HG02885 (cell line): ENCODE data around the gene RILPL1.
A peak's percentile ranks its signal among the peaks of the same experiment; 100 is the strongest.
"Not testable (repeated sequence)": the region's sequence is repeated elsewhere in the genome, so short reads cannot be mapped to it uniquely, and the experiment has no call there.

Source experiments
- ATAC-seq: cut with Tn5 transposase; IDR thresholded peaks from one replicate; pipeline ENCODE4 v1.9.1; 2021; ENCODE audit warnings: mild to moderate bottlenecking; ENCODE audit not compliant: unreplicated experiment, poor library complexity

The RILPL1 gene

DNA sequence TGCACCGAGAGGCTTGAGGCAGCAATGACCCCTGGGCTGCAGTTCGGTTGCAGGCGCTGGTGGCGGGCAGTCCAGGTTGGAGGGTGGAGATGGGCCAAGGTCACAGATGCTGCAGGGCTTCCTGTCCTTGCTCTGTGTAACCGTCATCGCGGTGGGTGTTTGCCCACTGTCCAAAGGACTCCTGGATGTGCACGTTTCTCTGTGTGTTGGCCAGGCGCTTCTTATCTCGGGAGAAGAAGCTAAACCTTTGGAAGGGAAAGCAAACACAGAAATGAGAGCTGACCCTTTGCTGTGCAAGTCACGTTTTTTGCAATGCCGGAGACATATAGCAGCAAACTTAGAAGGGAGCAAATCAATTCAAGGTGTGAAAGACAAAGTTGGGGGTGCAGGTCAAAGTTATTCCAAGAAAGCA is 61.1 kb downstream of the RILPL1 start:
- no peak for ATAC-seq

DNA sequence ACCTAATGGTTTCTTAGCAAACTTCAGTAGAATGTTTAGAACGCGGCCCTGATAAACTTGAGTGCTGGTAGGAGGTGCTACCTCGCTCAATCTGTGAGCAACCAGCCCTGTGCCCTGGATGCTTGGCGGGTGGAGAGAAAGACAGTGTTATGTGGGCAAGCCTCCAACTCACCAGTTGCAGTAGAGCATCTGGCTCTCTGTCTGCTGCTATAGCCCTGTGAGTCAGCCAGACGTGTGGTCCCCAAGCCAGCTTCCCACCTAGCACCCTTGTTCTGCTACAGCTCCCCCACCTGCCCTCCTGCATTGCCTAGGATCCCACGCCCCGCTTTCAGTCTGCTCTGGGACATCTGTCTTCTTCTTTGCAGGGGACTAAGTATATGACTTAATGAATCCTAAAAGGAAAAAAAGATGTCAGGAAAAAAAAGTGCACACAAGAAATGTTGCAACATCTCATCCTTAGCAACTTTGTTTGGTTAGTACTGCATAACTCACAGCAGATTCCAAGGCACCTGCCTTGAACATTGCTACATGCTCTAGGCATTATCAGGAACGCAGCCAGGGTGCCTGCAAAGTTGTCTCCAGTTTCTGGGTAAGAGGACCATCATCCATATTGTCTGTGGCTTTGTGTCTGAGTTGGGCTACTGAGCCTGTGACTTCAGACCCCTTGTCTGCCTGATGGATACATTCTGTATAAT is 62.0 kb downstream of the RILPL1 start:
- no peak for ATAC-seq

DNA sequence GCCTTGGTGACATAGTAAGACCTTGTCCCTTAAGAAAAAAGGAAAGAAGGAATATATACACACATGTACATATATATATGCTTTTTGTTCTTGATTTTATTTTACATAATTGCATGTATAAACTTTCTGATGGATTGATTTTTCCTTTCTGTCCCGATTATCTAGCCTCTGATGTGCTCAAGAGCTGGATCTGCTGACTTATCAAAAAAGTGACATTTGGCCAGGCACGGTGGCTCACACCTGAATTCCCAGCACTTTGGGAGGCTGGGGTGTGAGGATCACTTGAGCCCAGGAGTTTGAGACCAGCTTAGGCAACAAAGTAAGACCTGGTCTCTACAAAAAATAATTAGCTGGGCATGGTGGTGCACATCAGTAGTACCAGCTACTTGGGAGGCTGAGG is 63.5 kb downstream of the RILPL1 start:
- no peak for ATAC-seq

DNA sequence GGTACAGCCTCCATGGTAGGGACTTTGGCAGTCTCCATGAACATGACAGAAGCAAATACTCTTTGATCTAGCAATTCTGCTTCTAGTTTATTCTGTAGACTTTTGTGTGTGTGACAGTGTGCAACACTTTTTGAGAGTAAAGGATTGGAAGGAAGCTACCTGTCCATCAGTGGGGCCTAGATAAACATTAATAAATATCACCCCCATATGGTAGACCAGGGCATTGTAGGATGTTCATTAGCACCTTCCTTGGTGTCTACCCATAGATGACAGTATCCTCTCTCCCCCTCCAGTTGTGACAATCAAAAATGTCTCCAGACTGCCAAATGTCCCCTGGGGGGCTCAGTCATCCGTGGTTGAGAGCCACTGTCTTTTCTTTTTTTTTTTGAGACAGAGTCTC is 64.7 kb downstream of the RILPL1 start:
- peak; percentile 59 for ATAC-seq

DNA sequence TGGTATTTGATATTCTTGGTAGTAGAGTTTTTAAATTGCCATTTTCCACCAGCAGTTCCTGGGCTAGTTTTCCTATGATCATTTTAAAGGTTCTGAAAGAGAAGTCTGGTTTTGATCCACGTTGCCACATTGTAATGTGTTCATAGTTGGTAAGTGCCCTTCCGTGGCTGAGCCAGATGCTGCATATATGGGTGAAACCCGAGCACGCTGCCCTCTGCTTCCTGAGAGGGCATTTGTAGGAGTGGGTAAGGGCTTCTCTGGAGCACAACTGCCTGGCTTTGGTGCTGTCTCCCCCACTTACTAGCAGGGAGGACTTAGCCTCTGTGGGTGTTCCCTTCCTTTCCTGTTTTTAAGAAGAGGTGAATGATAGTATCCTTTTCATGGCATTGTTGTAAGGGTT is 68.4 kb downstream of the RILPL1 start:
- no peak for ATAC-seq

DNA sequence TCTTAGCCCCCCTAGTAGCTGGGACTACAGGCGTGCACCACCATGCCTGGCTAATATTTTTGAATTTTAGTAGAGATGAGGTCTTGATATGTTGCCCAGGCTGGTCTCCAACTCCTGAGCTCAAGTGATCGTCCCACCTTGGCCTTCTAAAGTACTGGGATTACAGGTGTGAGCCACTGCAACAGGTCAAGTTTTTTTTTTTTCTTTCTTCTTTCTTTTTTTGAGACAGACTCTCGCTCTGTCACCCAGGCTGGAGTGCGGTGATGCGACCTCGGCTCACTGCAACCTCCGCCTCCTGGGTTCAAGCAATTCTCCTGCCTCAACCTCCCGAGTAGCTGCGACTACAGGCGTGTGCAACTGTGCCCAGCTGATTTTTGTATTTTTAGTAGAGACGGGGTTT is 70.3 kb downstream of the RILPL1 start:
- not testable (repeated sequence) for ATAC-seq

DNA sequence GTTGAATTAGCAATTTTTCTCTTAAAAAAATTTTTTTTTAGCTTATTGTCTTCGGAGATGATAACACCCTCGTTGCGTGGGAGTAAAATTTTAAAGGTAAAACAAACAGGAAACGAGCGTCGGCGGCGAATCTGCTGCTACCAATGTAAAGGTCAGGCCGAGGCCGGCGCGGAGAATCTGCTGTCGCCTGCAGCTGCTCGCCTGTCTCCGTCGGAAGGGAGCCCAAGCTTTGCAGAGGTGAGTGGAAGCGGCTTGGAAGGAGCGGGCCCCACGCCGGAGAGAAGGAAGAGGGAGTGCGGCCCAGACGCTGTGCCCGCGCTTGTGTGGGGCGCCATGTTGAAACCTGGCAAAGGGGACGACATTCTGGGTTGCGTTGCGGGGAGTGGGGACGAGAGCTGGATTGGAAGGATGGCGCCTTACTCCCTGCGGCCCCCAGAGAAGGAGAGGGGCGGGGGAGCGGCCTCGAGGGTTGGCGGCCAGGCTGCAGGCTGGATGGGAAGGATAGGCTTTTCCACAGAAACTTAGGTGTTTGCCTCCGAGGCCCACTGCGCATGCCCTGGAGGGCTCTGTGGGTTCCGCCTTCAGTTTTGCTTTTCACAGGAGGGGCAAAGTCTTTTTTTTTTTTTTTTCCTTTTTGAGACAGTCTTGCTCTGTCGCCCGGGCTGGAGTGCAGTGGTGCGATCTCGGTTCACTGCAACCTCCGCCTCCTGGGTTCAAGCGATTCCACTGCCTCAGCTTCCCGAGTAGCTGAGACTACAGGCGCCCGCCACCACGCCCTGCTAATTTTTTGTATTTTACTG is 75.3 kb downstream of the RILPL1 start, which contains the start of gene SNRNP35:
SNRNP35 (plus strand) TSS at position 160 of the 800 bp plus-strand sequence. CDS start 7,402 bp downstream, outside the sequence.
- ATAC-seq: peak; percentile 73

DNA sequence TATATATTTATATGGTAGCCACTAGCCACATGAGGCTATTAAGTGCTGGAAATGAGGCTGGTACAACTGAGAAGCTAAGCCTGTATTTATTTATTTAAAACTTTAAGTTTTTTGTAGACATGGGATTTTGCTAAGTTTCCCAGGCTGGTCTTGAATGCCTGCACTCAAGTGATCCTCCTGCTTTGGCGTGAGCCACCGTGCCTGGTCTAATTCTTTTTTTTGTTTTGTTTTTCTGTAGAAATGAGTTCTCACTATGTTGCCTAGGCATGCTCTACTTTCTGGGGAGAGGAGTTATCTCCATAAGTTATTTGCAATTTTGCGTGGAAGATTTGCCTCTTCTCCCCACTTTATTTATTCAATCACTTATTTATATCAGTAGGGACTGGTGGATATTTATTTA is 80.4 kb downstream of the RILPL1 start:
- ATAC-seq: no peak

DNA sequence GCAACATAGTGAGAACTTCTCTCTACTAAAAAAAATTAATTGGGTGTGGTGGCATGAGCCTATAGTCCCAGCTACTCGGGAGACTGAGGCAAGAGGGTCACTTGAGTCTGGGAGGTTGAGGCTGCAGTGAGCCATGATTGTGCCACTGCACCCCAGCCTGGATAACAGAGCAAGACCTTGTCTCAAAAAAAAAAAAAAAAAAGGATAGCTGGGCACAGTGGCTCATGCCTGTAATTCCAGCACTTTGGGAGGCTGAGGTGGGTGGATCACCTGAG is 81.3 kb downstream of the RILPL1 start:
- not testable (repeated sequence) for ATAC-seq

DNA sequence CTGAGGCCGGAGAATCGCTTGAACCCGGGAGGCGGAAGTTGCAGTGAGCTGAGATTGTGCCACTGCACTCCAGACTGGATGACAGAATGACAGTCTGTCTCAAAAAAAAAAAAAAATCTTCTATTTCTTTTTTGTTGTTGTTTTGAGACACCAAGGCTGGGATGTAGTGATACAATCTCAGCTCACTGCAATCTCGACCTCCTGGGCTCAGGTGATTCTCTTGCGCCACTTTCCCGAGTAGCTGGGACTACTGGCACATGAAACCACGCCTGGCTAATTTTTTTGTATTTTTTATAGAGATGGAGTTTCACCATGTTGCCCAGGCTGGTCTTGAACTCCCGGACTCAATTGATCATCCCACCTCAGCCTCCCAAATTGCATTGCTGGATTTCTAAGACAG is 82.9 kb downstream of the RILPL1 start:
- ATAC-seq: no peak

DNA sequence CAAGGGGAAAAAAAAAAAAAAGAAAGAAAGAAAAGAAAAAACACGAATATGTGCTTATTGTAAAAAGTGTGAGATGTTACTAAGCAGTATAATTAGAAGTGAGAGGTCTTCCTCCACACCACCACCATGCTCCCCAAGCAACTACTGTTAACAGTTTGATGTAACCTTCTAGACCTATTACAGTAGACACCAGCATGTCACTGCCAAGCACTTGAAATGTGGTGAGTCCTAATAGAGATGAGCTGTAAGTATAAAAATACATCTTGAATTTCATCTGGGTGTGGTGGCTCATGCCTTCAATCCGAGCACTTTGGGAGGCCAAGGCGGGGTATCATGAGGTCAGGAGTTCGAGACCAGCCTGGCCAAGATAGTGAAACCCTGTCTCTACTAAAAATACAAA is 83.7 kb downstream of the RILPL1 start:
- no peak for ATAC-seq

DNA sequence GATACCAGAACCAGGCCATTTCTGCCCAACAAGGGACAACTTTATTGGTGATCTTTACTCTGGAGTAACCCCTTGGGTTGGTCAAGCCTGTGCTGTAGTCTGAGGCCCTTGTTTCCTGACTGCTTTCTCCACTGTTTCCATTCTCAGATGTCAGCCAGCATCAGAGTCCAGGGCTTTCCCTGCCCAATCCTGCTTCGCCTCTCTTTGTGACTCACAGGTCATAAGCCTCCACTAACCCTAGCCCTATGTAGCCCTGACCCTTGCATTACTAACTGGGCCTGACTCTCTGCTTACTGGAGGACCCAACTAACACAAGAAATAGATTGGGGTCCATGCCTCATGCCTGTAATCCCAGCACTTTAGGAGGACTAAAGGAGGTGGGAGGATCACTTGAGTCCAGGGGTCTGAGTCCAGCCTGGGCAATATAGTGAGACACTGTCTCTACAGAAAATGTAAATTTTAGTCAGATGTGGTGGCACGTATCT is 84.2 kb downstream of the RILPL1 start:
- no peak for ATAC-seq

DNA sequence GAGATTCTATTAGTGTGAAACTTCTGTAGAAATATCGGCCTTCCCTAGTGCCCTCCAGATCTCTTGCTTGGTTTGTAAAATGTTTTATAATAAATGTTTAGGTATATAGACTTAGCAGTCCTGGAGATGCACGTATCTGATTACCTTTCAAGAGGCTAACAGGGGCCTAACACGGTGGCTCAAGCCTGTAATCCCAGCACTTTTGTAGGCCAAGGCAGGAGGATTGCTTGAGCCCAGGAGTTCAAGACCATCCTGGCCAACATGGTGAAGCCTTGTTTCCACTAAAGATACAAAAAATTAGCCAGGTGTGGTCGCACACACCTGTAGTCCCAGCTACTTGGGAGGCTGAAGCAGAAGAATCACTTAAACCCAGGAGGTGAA is 87.2 kb downstream of the RILPL1 start:
- ATAC-seq: no peak

DNA sequence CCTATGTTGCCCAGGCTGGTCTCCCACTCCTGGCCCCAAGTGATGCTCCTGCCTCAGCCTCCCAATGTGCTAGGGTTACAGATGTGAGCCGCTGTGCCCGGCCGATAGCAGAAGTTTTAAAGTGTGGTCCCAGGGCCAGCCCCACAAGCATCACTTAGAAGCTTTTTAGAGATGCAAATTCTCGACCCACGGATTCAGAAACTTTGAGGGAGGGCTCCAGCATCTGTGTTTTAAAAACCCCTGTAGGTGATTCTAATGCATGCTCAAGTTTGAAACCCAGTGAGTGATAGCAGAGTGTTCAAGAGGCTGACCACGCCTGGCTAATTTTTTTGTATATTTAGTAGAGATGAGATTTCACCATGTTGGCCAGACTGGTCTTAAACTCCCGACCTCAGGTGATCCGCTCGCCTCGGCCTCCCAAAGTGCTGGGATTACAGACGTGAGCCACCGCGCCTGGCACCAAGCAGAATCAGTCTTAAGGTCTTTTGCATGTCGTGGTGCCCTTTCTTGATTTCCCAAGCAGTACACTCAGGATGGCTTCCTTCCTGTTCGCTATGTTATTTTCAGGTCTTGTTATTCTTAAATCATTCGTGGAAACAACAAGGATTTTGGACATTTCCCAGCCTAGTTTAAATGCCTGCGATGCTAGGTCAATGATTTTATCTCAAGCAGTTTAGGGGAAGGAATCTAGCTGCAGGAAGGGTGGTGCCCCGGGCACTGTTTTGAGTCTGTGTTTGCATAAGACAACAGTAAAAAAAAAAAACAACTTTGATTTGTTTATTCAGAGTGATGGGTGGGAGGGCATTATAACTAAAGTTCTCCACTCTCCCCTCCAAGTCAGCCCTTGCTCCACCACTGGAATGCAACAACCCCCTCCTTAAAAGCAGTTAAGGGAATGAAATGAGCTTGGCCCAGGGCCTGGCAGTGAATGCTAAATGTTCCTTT is 87.9 kb downstream of the RILPL1 start:
- no peak for ATAC-seq

DNA sequence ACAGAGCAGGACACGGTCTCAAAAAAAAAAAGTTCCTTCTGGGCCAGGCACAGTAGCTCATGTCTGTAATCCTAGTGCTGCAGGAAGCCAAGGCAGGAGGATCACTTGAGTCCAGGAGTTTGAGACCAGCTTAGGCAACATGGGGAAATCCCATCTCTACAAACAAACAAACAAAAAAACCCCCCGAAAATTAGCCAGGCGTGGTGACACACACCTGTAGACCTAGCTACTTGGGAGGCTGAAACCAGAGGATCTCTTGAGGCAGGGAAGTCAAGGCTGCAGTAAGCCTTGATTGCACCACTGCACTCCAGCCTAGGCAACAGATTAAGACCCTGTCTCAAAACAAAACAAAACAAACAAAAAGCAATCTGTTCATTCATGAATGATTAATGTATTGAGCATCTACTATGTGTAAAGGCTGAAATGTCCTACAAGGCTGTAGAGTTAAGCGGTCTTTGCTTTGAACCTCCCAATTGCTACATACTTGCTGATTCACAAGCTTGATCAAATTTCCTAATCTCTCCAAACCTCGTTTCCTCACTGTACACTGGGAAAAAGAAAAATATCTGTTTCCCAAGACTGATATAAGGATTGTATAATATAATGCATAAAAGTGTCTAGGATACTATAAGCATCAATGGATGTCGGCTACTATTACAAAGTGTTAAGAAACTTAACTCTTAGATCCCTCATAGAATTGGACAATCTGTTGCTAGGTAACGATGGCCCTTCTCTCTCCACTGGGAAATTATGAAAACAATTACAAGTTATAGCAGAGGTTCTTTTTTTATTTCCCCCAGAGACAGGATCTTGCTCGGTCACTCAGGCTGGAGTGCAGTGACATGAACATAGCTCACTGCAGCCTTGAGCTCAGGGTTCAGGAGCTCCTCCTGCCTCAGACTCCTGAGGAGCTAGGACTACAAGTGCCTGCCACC is 89.2 kb downstream of the RILPL1 start:
- no peak for ATAC-seq

DNA sequence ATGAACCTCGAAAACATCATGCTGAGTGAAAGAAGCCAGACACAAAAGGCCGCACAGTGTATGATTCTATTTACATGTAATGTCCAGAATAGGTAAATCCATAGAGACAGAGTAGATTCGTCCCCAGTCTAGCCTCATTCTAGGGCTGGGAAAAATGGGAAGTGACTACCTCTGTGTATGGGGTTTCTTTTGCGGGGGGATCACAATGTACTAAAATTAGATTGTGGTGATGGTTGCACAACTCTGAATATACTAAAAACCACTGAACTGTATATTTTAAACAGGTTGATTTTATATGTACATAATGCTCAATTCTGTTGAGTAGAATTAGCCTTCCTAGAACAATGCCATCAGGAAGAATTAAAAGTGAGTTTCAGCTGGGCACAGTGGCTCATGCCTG is 90.7 kb downstream of the RILPL1 start:
- no peak for ATAC-seq

DNA sequence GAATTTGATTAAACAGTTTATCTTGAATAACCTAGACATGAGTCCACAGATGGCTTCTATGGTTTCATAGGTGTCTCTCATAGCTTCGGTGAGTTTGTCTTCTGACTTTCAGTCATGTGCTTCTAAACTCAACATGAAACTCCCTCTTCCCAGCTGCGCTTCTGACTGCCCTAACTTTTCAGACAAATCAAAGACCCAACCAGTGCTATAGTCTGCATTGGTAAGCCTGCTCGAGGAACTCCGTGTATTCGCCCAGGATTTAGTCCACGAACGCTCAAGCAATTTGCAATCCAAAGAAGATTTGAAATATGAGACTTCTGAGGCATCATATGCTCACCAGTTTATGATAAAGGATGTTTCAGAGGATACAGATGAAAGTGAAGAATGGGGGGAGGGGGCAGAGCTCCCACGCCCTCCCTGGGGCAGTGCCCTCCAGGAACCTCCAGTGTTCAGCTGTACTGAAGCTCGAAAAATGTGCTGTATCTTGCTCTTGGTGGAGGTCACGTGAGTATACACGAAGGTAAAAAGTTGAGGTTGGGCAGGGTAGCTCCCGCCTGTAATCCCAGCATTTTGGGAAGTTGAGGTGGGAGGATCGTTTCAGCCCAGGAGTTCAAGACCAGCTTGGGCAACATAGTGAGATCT is 91.9 kb downstream of the RILPL1 start:
- peak; percentile 68 for ATAC-seq

DNA sequence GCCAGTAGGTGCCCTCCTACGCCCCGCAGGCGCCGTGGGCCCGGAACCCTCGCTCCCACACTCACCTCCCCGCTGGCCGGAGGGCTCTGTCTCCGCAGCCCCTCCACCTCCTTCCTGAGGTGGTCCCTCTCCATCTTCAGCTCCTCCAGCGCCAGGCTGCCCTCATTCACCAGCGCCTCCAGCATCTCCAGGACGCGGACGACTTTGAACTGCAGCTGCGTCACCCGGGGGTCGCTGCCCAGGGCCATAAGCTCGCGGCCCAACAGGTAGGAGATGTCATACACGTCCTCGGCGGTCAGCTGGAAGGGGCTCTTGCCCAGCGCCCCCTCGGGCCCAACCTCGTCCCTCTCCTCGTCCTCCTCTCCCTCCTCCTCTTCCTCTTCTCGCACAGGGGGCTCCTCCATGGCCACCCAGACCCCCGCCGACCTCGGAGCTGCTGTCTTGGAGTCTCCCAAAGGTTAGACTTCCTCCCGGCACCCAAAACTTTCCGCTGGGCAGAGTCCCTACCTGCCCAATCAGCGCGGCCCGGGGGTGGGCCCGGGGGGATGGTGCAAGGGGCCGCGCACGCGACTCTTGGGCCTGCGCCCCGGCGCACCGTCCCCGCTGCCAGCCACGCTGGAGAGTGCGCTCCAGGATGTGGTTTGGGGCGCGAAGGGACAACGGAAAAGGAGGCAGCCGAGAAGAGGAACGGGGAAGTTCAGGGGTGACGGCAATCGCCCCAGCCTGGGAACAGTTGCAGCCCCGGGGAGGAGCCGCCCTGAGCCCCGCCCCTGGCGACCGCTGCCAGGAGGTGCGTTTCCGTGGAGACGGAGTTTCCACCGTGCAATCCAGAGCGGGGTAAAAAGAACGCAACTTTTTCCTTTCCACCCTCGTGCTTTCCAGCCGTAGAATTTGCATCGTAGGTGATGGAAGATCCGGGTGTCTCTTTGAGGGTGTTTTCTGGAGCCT is 97.2 kb downstream of the RILPL1 start, which contains the start of gene RILPL2:
RILPL2 (minus strand) TSS at position 668 of the 948 bp plus-strand sequence; CDS start at position 404, 264 bp downstream.
- peak; percentile 74 for ATAC-seq
